HepG2 (cell line): ENCODE measurements around the gene PIEZO2. TPM values are rescaled to one million over a fixed set of nuclear protein-coding genes. Genes with fewer than 3 reads are reported as not detected.

Source experiments
- ATAC-seq: fragments of 200-7000 bp; cut with Tn5 transposase; 3 replicates; pipeline ENCODE4 v1.9.1; 2020; ENCODE audit warnings: mild to moderate bottlenecking, moderate library complexity
- BruUV-seq: library from RNA; stranded (reverse); fragments of 400-500 nt; replicated peaks from 2 replicates; lab custom pipeline; 2021; lab: Mats Ljungman, UMichigan
- CTCF ChIA-PET: fragments of 300-600 bp; formaldehyde crosslinking; extraction: SDS; loops from one replicate; lab custom pipeline; 2021; ENCODE audit warnings: low total read pairs, inconsistent platforms, low intra/inter-chr PET ratio; lab: Yijun Ruan, JAX
- POLR2A ChIA-PET: fragments of 350-600 bp; sonication (Branson Sonifier 250); formaldehyde crosslinking; loops from one replicate; lab custom pipeline; 2020; ENCODE audit warnings: antibody characterized with exemption, inconsistent platforms; lab: Yijun Ruan, JAX
- DNase-seq: peaks from one replicate; pipeline ENCODE4 v3.0.0-alpha.2; 2015; ENCODE audit warnings: low spot score
- FAIRE-seq: peaks from 3 replicates; lab custom pipeline; 2011; peaks lifted over from hg19 to GRCh38; lab: Jason Lieb, UNC
- H2AFZ ChIP-seq: one replicate; pipeline ENCODE4 v1.6.1; 2011; ENCODE audit warnings: low read length, inconsistent platforms
- H3K27ac ChIP-seq: fragments of 300-600 bp; 3 replicates; pipeline ENCODE4 v1.8.0; 2011; ENCODE audit warnings: mixed run types, mild to moderate bottlenecking, mixed read lengths, low read length, inconsistent platforms; ENCODE audit not compliant: insufficient read depth; ENCODE audit errors: extremely low read length
- H3K27me3 ChIP-seq, 2 experiments: fragments of 200-600 bp in 1 of 2; 2 replicates in 1 of 2; 3 replicates in 1 of 2; pipeline versions ENCODE4 v1.6.0 to v1.8.0; 2011; ENCODE audit warnings: low read length in 2 of 2, mild to moderate bottlenecking in 2 of 2, moderate library complexity in 2 of 2, inconsistent platforms in 1 of 2; ENCODE audit not compliant: insufficient read depth in 2 of 2, control insufficient read depth in 1 of 2
- H3K36me3 ChIP-seq, 2 experiments: fragments of 200-600 bp in 1 of 2; replicated peaks in 1 of 2; 2 replicates in 1 of 2; 3 replicates in 1 of 2; pipeline versions ENCODE4 v1.5.1 to v1.8.0; 2011; ENCODE audit warnings: low read length in 2 of 2, inconsistent platforms in 1 of 2; ENCODE audit not compliant: insufficient read depth in 2 of 2, control insufficient read depth in 1 of 2
- H3K4me1 ChIP-seq: 2 replicates; pipeline ENCODE4 v1.5.1; 2012; ENCODE audit warnings: low read length, inconsistent platforms; ENCODE audit not compliant: insufficient read depth
- H3K4me2 ChIP-seq: 2 replicates; pipeline ENCODE4 v1.6.0; 2011; ENCODE audit warnings: low read depth, low read length, inconsistent platforms
- H3K4me3 ChIP-seq, 3 experiments: fragments of 200-600 bp in 1 of 3; sonication (generic), shearing (Covaris generic) in 1 of 3; replicated peaks in 1 of 3; 2 replicates each; pipeline ENCODE4 v1.5.1; 2011 to 2016; ENCODE audit warnings: low read length in 3 of 3, inconsistent platforms in 2 of 3, low read depth in 2 of 3, mild to moderate bottlenecking in 2 of 3, control low read depth in 1 of 3, mixed read lengths in 1 of 3; ENCODE audit not compliant: insufficient read depth in 1 of 3
- H3K79me2 ChIP-seq: one replicate; pipeline ENCODE4 v1.6.1; 2011; ENCODE audit warnings: low read length, inconsistent platforms; ENCODE audit not compliant: insufficient read depth
- H3K9ac ChIP-seq: 2 replicates; pipeline ENCODE4 v1.6.0; 2011; ENCODE audit warnings: mild to moderate bottlenecking, low read depth, low read length, inconsistent platforms; ENCODE audit not compliant: insufficient read depth
- H3K9me3 ChIP-seq: 2 replicates; pipeline ENCODE4 v1.5.1; 2012; ENCODE audit warnings: mild to moderate bottlenecking, low read length
- H4K20me1 ChIP-seq: 2 replicates; pipeline ENCODE4 v1.6.0; 2011; ENCODE audit warnings: inconsistent platforms, mild to moderate bottlenecking, low read length, moderate library complexity; ENCODE audit not compliant: insufficient read depth
- ARID2 ChIP-seq: sonication (generic); formaldehyde crosslinking; IDR thresholded peaks from 2 replicates; pipeline ENCODE4 v1.8.1; 2022; ENCODE audit warnings: mild to moderate bottlenecking, missing genetic modification reagents, borderline replicate concordance
- DNMT3B ChIP-seq: conservative IDR thresholded peaks from 2 replicates; pipeline ENCODE4 v1.6.1; 2016; ENCODE audit warnings: missing biosample characterization, control low read depth
- HOXA9 ChIP-seq: sonication (generic); formaldehyde crosslinking; IDR thresholded peaks from 2 replicates; pipeline ENCODE4 v1.8.1; 2022; ENCODE audit warnings: missing genetic modification reagents, mild to moderate bottlenecking, moderate library complexity, borderline replicate concordance
- NPAS2 ChIP-seq: sonication (generic); formaldehyde crosslinking; IDR thresholded peaks from 2 replicates; pipeline ENCODE4 v1.8.0; 2022; ENCODE audit warnings: mild to moderate bottlenecking, missing genetic modification reagents, borderline replicate concordance
- REL ChIP-seq: sonication (generic); formaldehyde crosslinking; conservative IDR thresholded peaks from 2 replicates; pipeline ENCODE4 v1.8.0; 2022; ENCODE audit warnings: mild to moderate bottlenecking, missing genetic modification reagents, moderate library complexity
- RORA ChIP-seq: sonication (generic); formaldehyde crosslinking; IDR thresholded peaks from 2 replicates; pipeline ENCODE4 v1.5.0; 2020; ENCODE audit warnings: mild to moderate bottlenecking, missing genetic modification reagents, moderate library complexity
- SMAD3 ChIP-seq: sonication (generic); formaldehyde crosslinking; IDR thresholded peaks from 2 replicates; pipeline ENCODE4 v1.4.0; 2020; ENCODE audit warnings: missing genetic modification reagents
- SNAI1 ChIP-seq: sonication (generic); formaldehyde crosslinking; IDR thresholded peaks from 2 replicates; pipeline ENCODE4 v1.5.0; 2020; ENCODE audit warnings: mild to moderate bottlenecking, missing genetic modification reagents, borderline replicate concordance
- TEAD3 ChIP-seq: optimal IDR thresholded peaks from 2 replicates; pipeline ENCODE3; 2016; ENCODE audit warnings: borderline replicate concordance
- ZNF235 ChIP-seq: sonication (generic); formaldehyde crosslinking; IDR thresholded peaks from 2 replicates; pipeline ENCODE4 v1.8.1; 2023; ENCODE audit warnings: mild to moderate bottlenecking, missing genetic modification reagents, borderline replicate concordance
- ZSCAN22 ChIP-seq: sonication (generic); formaldehyde crosslinking; IDR thresholded peaks from 2 replicates; pipeline ENCODE4 v1.4.0; 2020; ENCODE audit warnings: mild to moderate bottlenecking, missing genetic modification reagents
- in situ Hi-C: cut with HindIII; loops from 2 replicates; pipeline ENCODE4 v1.10.0; 2017; ENCODE audit warnings: low pct_unique_long_range_greater_than_20kb; ENCODE audit not compliant: extremely low pct_ligation_motif_present
- intact Hi-C: fragments of 100-400 bp; cut with micrococcal nuclease; formaldehyde crosslinking; loops from one replicate; pipeline ENCODE4 v1.10.0; 2022; ENCODE audit not compliant: unreplicated experiment
- polyA plus RNA-seq, 8 experiments: library from polyadenylated mRNA; depleted of rRNA in 3 of 8; stranded (reverse) in 7 of 8; unstranded in 1 of 8; fragments of >200 nt; fragmentation: Illumina TruSeq in 4 of 8; extraction: Trizol in 4 of 8; gene quantifications; 2 replicates each; pipeline versions ENCODE4 v1.2.1 to v1.2.3, GENCODE V29; 2011 to 2016; ENCODE audit warnings: low read depth in 4 of 8, missing spikeins in 1 of 8, mixed read lengths in 1 of 8; ENCODE audit not compliant: insufficient read depth in 1 of 8
- total RNA-seq, 5 experiments: library from RNA; depleted of rRNA; stranded (reverse); fragments of >200 nt; fragmentation: Illumina TruSeq; extraction: Trizol; gene quantifications; 2 replicates each; pipeline ENCODE4 v1.2.3, GENCODE V29; 2016; ENCODE audit warnings: low read depth in 1 of 5

The PIEZO2 gene
- total and polyA plus RNA-seq, 2 of the 13 experiments (the other 11 are each of a cell fraction or from before 2014, with no cell fraction given), result 15.2 to 27.2 TPM

- Histone ChIP-seq H3K4me1 (no peaks in the 10 kb centered on the region), H3K27me3 (no peaks in the 10 kb centered on the region), H3K4me3 (no peak overlapping the region), H3K9me3 (no peaks in the 10 kb centered on the region), H3K27ac (no peak overlapping the region), H4K20me1 (no peaks in the 10 kb centered on the region), H3K9ac (no peak overlapping the region), H3K36me3 (no peaks in the 10 kb centered on the region), H3K4me2 (no peak overlapping the region), H2AFZ (no peak overlapping the region), H3K79me2 (no peaks in the 10 kb centered on the region)
- DNase-seq, result no peak
- BruUV-seq, result no TSS peak
- ChIA-PET CTCF (no interaction called here), POLR2A (no interaction called here)
- FAIRE-seq, result no peak
- in situ Hi-C loops, result no loop called here
- intact Hi-C loops, result no loop called here
- TF ChIP-seq ZNF235 (CRISPR knock-in tag) (no peak), HOXA9 (CRISPR knock-in tag) (no peak), SMAD3 (CRISPR knock-in tag) (no peak), NPAS2 (CRISPR knock-in tag) (no peak), TEAD3 (CRISPR knock-in tag) (no peak), ARID2 (CRISPR knock-in tag) (no peak), SNAI1 (CRISPR knock-in tag) (no peak), DNMT3B (no peak), RORA (CRISPR knock-in tag) (no peak), REL (CRISPR knock-in tag) (no peak), ZSCAN22 (no peak)
- ATAC-seq, result no peak
Measured at GRCh38 chr18:10680271-10680596, 469.1 kb downstream of the PIEZO2 start.
